Measurements from ENCODE around the gene EPHB1. TPM values are rescaled to one million over a fixed set of nuclear protein-coding genes. Genes with fewer than 3 reads are reported as not detected.

The EPHB1 gene
- total RNA-seq, 1 experiment from 2014 or later, result 7.0 TPM

- TF ChIP-seq GRHL2 (CRISPR knock-in tag; IDR thresholded peaks at IDR 0.05; ENCODE audit: insufficient replicate concordance, severe bottlenecking), result no peak
Measured at GRCh38 chr3:134956844-134957243, 161.8 kb downstream of the EPHB1 start (continued).

- CTCF ChIA-PET, result interaction anchor here (1.1 kb wide), 1 partner anchor 165 kb away, joined by 3 read pairs; no protein-coding TSS in a partner anchor
- Mint-ChIP-seq H3K9me3 (peaks cover 3% of the 10 kb centered on the region), H3K27ac (no peak overlapping the region), H3K27me3 (ENCODE audit: low read depth) (no peaks in the 10 kb centered on the region), H3K36me3 (no peaks in the 10 kb centered on the region), H3K4me1 (no peaks in the 10 kb centered on the region), H3K4me3 (no peak overlapping the region)
- TF ChIP-seq CREM (CRISPR knock-in tag; IDR thresholded peaks at IDR 0.05) (no peak), E2F5 (CRISPR knock-in tag; IDR thresholded peaks at IDR 0.05) (no peak), CBFB (CRISPR knock-in tag; IDR thresholded peaks at IDR 0.05; ENCODE audit: low read depth) (no peak), TEAD1 (CRISPR knock-in tag; IDR thresholded peaks at IDR 0.05) (no peak), TP53 (CRISPR knock-in tag; IDR thresholded peaks at IDR 0.05) (no peak), TEAD4 (CRISPR knock-in tag; IDR thresholded peaks at IDR 0.05) (no peak)
- DNase-seq (ENCODE audit: low spot score) (no peak), ATAC-seq (no peak)
- POLR2A ChIA-PET, result no interaction called here
Measured at GRCh38 chr3:134959516-134959915, 164.5 kb downstream of the EPHB1 start.

- peaks cover 3% of the 10 kb centered on the region for H3K4me1 Mint-ChIP-seq
- no peak for DNase-seq (ENCODE audit: low spot score)
- no peaks in the 10 kb centered on the region for H3K27me3 Mint-ChIP-seq (ENCODE audit: low read depth)
- no peak overlapping the region for H3K27ac Mint-ChIP-seq
- H3K9me3 Mint-ChIP-seq, result peaks cover 7% of the 10 kb centered on the region
- no peak overlapping the region for H3K4me3 Mint-ChIP-seq
- ChIA-PET POLR2A (no interaction called here), CTCF (no interaction called here)
- H3K36me3 Mint-ChIP-seq, result no peaks in the 10 kb centered on the region
- ATAC-seq, result no peak
- TF ChIP-seq SOX15 (CRISPR knock-in tag; IDR thresholded peaks at IDR 0.05) (no peak), AFF4 (CRISPR knock-in tag; IDR thresholded peaks at IDR 0.05; ENCODE audit: borderline replicate concordance) (no peak), RELA (CRISPR knock-in tag; IDR thresholded peaks at IDR 0.05; ENCODE audit: borderline replicate concordance) (no peak), NFATC4 (CRISPR knock-in tag; IDR thresholded peaks at IDR 0.05) (no peak)
Measured at GRCh38 chr3:134964226-134964625, 169.2 kb downstream of the EPHB1 start.

- no peak for ATAC-seq
- no peaks in the 10 kb centered on the region for H3K27me3 Mint-ChIP-seq (ENCODE audit: low read depth)
- H3K36me3 Mint-ChIP-seq, result no peaks in the 10 kb centered on the region
- H3K4me1 Mint-ChIP-seq, result peaks cover 3% of the 10 kb centered on the region
- CTCF ChIA-PET, result interaction anchor here (0.6 to 1.3 kb wide), 2 partner anchors 171 to 274 kb away, joined by 3 read pairs; no protein-coding TSS in a partner anchor
- H3K4me3 Mint-ChIP-seq, result no peak overlapping the region
- no peak overlapping the region for H3K27ac Mint-ChIP-seq
- H3K9me3 Mint-ChIP-seq, result peaks cover 8% of the 10 kb centered on the region
- no peak for DNase-seq (ENCODE audit: low spot score)
- POLR2A ChIA-PET, result no interaction called here
- TF ChIP-seq CBFB (CRISPR knock-in tag; IDR thresholded peaks at IDR 0.05; ENCODE audit: low read depth) (no peak), RORB (CRISPR knock-in tag; IDR thresholded peaks at IDR 0.05) (no peak), E2F4 (CRISPR knock-in tag; IDR thresholded peaks at IDR 0.05; ENCODE audit: borderline replicate concordance, low read depth) (no peak), ATF3 (CRISPR knock-in tag; conservative IDR thresholded peaks at IDR 0.05) (no peak), PREB (CRISPR knock-in tag; IDR thresholded peaks at IDR 0.05; ENCODE audit: borderline replicate concordance) (no peak), ZNF416 (CRISPR knock-in tag; IDR thresholded peaks at IDR 0.05) (no peak), NR3C1 (CRISPR knock-in tag; conservative IDR thresholded peaks at IDR 0.05; ENCODE audit: low read depth) (no peak), ZBTB21 (CRISPR knock-in tag; IDR thresholded peaks at IDR 0.05; ENCODE audit: borderline replicate concordance) (no peak), GTF2I (CRISPR knock-in tag; conservative IDR thresholded peaks at IDR 0.05) (no peak), FOXK1 (CRISPR knock-in tag; IDR thresholded peaks at IDR 0.05) (no peak), ZNF423 (CRISPR knock-in tag; IDR thresholded peaks at IDR 0.05) (no peak), E2F1 (CRISPR knock-in tag; IDR thresholded peaks at IDR 0.05) (no peak), SMAD4 (CRISPR knock-in tag; IDR thresholded peaks at IDR 0.05) (no peak)
Measured at GRCh38 chr3:134965865-134966481, 170.9 kb downstream of the EPHB1 start.
